22Rv1 (cell line): ENCODE data around the gene ATF6B.

Experiments
- CTCF ChIP-seq: fragments of 450-650 bp; IDR thresholded peaks from 2 replicates; pipeline ENCODE4 v1.5.1; 2017; ENCODE audit warnings: mild to moderate bottlenecking
- ZFX ChIP-seq: fragments of 450-650 bp; IDR thresholded peaks from 2 replicates; pipeline ENCODE4 v1.6.1; 2017; ENCODE audit warnings: antibody characterized with exemption, borderline replicate concordance

DNA sequence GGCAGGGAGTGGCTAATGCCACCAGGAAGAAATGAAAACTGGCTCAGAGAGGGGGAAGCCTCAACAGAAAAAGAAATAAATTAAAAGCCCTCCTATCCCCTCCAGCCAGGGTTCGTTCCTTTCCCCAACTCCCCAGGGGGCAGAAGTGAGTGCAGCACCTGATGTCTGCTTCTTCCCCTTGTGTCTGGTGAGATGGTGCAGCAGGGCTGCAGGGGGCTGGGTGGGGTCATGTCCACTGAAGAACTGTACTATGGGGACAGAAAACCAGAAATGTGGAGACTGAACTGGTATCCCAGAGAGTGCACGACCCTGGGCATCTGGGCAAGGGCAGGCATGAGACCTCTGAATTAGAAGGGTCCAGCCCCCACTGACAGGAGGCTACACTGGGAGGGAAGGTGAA lies 40.3 kb upstream of the ATF6B start:
- TF ChIP-seq CTCF: no peak
- no peak for TF ChIP-seq ZFX
